ENCODE measurements around the gene PRKCZ.

GRCh38 chr1:2154022-2154421 lies 103.8 kb downstream of the PRKCZ start:
- TF ChIP-seq CTCF (conservative IDR thresholded peaks at IDR 0.05; ENCODE audit: low read depth, low read length) (no peak), EZH2 (IDR thresholded peaks at IDR 0.05; ENCODE audit: borderline replicate concordance, low read depth, low read length, poor library complexity, severe bottlenecking) (no peak)
